Measurements from ENCODE around the gene SOX12. TPM values are rescaled to one million over a fixed set of nuclear protein-coding genes. Genes with fewer than 3 reads are reported as not detected.
A peak's percentile ranks its signal among the peaks of the same experiment; 100 is the strongest.

SOX12 gene
- total RNA-seq, 1 donor from 2014 or later = 12.3 TPM

DNA sequence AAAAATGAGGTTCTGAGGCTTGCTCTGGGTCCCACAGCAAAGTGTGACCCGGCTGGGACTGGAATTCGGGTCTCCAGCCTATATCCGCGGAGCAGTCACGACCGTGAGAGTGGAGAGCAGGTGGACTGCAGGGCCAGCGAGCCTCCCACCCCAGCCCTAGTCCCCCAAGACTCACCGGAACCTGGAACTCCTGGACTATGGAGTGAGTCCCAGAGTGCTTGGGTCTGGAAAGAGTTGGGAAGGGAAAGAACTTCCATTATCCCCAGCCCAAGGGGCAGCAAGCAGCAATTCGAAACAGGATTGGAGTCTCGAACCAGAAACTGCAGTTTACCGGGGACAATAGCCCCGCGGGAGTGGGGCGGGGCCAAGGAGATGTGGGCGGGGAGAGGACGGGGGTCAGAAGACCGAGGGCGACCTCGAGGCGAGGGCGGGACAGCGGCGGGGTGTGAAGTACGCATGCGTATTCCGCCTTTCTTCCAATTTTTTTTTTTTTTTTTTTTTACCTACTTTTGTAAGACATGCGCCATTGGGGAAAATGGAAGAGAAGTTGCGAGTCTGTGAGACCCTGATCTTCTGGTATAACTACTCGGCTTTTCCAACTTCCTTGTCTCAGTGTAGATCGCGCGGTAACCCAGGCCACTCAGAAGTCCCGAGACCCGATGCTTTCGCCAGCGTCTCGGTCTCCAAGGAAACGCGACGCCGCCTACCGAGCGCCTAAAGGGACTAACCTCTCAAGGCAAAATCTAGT is 35.1 kb upstream of the SOX12 start, which contains the start of gene C20orf96:
TSS of gene C20orf96 (minus strand) at position 667 of the 748 bp plus-strand sequence. CDS start at position 527, 140 bp downstream.
- Histone ChIP-seq H3K4me3 (peak within 1 kb of the TSS; percentile 73), H3K9me3 (replicated peaks) (no peaks in the 10 kb centered on the region), H3K36me3 (no peaks in the 10 kb centered on the region), H3K27ac (replicated peaks) (peak within 1 kb of the TSS; percentile 84), H3K27me3 (ENCODE audit: low read depth) (no peaks in the 10 kb centered on the region), H3K4me1 (peaks cover 21% of the 10 kb centered on the region)
- peak; percentile 93 for DNase-seq
- TF ChIP-seq, protein P1, sequence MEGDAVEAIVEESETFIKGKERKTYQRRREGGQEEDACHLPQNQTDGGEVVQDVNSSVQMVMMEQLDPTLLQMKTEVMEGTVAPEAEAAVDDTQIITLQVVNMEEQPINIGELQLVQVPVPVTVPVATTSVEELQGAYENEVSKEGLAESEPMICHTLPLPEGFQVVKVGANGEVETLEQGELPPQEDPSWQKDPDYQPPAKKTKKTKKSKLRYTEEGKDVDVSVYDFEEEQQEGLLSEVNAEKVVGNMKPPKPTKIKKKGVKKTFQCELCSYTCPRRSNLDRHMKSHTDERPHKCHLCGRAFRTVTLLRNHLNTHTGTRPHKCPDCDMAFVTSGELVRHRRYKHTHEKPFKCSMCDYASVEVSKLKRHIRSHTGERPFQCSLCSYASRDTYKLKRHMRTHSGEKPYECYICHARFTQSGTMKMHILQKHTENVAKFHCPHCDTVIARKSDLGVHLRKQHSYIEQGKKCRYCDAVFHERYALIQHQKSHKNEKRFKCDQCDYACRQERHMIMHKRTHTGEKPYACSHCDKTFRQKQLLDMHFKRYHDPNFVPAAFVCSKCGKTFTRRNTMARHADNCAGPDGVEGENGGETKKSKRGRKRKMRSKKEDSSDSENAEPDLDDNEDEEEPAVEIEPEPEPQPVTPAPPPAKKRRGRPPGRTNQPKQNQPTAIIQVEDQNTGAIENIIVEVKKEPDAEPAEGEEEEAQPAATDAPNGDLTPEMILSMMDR (IDR thresholded peaks at IDR 0.05; ENCODE audit: borderline replicate concordance) = peak; percentile 58
- intact Hi-C loops (cut with micrococcal nuclease) = no loop called here

DNA sequence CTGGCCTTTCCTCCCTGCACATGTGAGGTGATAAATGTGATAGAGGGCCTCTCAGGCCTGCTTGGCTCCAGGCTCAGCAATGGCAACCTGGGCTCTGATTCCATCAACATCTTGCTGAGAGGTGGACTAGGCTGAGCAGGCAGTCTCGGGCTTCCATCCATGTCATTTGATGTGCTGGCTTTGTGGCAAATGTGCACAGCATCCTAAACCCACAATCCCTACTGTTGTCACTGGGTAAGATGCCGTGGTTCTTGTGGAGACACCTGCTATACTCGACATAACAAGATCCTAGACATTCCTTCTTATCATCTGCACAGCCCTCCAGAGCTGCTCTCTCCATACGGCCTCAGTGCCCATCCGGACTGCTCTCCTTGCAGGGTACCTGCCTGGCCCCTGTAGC is 30.8 kb upstream of the SOX12 start:
- Histone ChIP-seq H3K27ac (replicated peaks) (no peak overlapping the region), H3K4me3 (no peak overlapping the region), H3K36me3 (peaks cover 2% of the 10 kb centered on the region), H3K4me1 (peaks cover 49% of the 10 kb centered on the region), H3K9me3 (replicated peaks) (no peaks in the 10 kb centered on the region), H3K27me3 (ENCODE audit: low read depth) (no peaks in the 10 kb centered on the region)
- TF ChIP-seq, protein P1 (IDR thresholded peaks at IDR 0.05; ENCODE audit: borderline replicate concordance) = no peak
- no peak for DNase-seq
- intact Hi-C loops (cut with micrococcal nuclease) = no loop called here

- no peak overlapping the region for H3K27ac ChIP-seq (replicated peaks)
- no peak for DNase-seq
- H3K4me3 ChIP-seq = no peak overlapping the region
- H3K27me3 ChIP-seq (ENCODE audit: low read depth) = no peaks in the 10 kb centered on the region
- peaks cover 4% of the 10 kb centered on the region for H3K36me3 ChIP-seq
- H3K4me1 ChIP-seq = peaks cover 53% of the 10 kb centered on the region
- TF ChIP-seq, protein P1 (IDR thresholded peaks at IDR 0.05; ENCODE audit: borderline replicate concordance) = no peak
- H3K9me3 ChIP-seq (replicated peaks) = no peaks in the 10 kb centered on the region
- intact Hi-C loops (cut with micrococcal nuclease) = no loop called here
Observed at GRCh38 chr20:295804-296203, 29.5 kb upstream of the SOX12 start.

- Histone ChIP-seq H3K27me3 (ENCODE audit: low read depth) (no peaks in the 10 kb centered on the region), H3K36me3 (peaks cover 4% of the 10 kb centered on the region), H3K27ac (replicated peaks) (peak within 1 kb of the TSS; percentile 99), H3K4me3 (peak within 1 kb of the TSS; percentile 97), H3K9me3 (replicated peaks) (no peaks in the 10 kb centered on the region), H3K4me1 (peaks cover 58% of the 10 kb centered on the region)
- peak; percentile 88 for DNase-seq
- TF ChIP-seq, protein P1 (IDR thresholded peaks at IDR 0.05; ENCODE audit: borderline replicate concordance) = peak; percentile 26
- intact Hi-C loops (cut with micrococcal nuclease) = no loop called here
Observed at GRCh38 chr20:297098-297924, 28.0 kb upstream of the SOX12 start, which contains the start of gene ZCCHC3. Gene ZCCHC3 (plus strand): TSS chr20:297570. CDS start chr20:297587, 17 bp downstream.

- intact Hi-C loops (cut with micrococcal nuclease) = no loop called here
- Histone ChIP-seq H3K27ac (replicated peaks) (peak overlapping the region; percentile 99), H3K4me1 (peaks cover 66% of the 10 kb centered on the region), H3K27me3 (ENCODE audit: low read depth) (no peaks in the 10 kb centered on the region), H3K9me3 (replicated peaks) (no peaks in the 10 kb centered on the region), H3K36me3 (peaks cover 4% of the 10 kb centered on the region), H3K4me3 (peak overlapping the region; percentile 97)
- TF ChIP-seq, protein P1 (IDR thresholded peaks at IDR 0.05; ENCODE audit: borderline replicate concordance) = no peak
- peak; percentile 68 for DNase-seq
Observed at GRCh38 chr20:297925-298775, 27.2 kb upstream of the SOX12 start.
